GM10266 (cell line): ENCODE results near the gene PPP3R2.

Source experiments
- DNase-seq: peaks from one replicate; pipeline ENCODE4 v3.0.0; 2012; ENCODE audit errors: extremely low spot score
- TF ChIP-seq, protein P1 (sequence below): IDR thresholded peaks from 2 replicates; pipeline ENCODE4 v1.5.1; 2012; ENCODE audit warnings: mild to moderate bottlenecking, low read depth; ENCODE audit not compliant: control insufficient read depth, insufficient read depth; ENCODE audit errors: missing control alignments

PPP3R2 gene

DNA sequence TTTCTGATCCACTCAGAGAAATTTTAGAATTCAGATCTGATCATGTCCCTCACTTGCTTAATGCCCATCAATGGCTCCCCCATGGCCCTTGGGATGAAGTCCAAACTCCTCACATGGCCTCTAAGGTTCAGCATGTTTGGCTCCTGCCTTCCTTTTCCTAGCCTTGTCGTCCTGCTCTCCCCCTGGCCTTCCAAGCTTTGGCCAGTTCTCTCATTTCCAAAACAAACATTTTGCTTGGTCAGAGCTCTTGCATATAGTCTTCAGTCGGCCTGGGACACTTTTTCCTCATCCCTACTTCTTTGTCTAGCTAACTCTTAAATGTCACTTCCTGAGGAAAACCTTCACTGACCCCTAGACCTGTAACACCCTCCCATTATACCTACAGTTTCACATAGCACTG, 37.1 kb upstream of the PPP3R2 start:
- no peak for DNase-seq
- TF ChIP-seq, protein P1, sequence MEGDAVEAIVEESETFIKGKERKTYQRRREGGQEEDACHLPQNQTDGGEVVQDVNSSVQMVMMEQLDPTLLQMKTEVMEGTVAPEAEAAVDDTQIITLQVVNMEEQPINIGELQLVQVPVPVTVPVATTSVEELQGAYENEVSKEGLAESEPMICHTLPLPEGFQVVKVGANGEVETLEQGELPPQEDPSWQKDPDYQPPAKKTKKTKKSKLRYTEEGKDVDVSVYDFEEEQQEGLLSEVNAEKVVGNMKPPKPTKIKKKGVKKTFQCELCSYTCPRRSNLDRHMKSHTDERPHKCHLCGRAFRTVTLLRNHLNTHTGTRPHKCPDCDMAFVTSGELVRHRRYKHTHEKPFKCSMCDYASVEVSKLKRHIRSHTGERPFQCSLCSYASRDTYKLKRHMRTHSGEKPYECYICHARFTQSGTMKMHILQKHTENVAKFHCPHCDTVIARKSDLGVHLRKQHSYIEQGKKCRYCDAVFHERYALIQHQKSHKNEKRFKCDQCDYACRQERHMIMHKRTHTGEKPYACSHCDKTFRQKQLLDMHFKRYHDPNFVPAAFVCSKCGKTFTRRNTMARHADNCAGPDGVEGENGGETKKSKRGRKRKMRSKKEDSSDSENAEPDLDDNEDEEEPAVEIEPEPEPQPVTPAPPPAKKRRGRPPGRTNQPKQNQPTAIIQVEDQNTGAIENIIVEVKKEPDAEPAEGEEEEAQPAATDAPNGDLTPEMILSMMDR: no peak

DNA sequence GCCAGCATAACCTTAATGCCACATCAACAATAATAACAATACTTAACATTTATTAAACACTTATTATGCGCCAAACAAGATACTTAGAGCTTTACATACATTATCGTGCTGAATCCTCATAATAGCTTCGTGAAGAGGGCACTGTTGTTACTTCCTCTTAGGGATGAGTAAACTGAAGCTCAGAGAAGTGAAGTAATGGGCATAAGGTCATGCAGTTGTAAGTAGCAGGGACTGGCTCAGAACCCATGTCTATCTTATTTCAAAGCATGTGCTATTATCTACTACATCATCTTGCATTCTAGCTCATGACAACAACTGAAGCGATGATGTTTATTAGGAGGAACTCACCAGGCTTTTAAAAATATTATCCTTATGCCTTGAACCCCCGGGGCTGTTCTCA, 34.9 kb upstream of the PPP3R2 start:
- no peak for DNase-seq
- TF ChIP-seq, protein P1: no peak

DNA sequence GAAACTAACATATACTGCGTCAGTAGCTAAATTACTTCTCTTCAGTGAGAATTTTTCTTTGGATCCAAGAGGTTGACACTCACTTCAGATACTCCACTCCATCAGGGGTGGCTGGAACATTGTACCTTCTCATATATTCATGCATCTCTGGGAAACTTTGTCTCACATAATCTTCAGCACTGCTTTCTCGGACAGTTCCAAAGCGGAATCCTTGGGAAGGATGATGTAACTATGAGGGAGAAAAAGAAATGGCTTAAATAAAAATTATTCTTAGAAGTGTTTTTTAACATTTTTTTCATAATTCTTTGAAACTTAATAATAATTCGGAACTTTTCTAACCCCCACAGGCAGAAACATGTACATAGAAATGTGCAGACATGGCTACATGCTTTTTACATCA, 33.4 kb upstream of the PPP3R2 start:
- DNase-seq: no peak
- TF ChIP-seq, protein P1: no peak

DNA sequence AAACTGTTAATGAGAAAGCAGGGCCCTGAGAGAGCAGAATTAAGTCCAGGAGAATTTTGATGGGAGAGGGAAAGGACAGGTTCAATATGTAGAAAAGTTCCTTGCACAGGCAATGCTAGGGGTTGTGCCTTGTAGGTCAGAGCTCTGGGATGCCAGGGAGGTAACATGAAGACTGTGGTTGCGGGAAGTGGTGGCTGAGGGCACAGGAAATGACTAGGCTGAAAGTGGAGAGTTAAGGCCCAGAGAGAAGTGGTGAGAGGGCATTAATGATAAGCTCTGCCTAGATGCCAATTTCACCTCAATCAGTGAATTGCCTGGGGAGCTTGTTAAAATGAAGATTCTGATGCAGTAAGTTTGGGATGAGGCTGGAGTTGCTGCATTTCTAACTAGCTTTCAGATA, 31.5 kb upstream of the PPP3R2 start:
- DNase-seq: no peak
- TF ChIP-seq, protein P1: no peak

DNA sequence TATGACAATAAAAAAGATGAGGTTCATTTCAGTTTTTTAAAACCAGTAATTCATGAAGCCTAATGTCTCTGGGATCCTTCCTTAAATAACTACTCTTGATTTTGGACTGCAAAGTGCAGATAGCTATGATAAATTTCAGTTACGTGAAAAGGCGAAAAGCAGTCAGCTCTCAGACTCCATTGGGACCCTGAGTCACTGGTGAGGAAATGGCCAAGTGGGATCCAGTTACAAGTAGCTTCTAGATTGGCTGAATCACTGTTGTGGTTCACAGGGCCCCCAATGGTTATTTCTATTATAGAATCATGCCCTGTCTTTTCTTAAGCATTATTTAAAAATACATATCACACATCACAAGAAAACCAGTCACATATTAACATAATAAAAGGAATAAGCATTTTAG, 31.1 kb upstream of the PPP3R2 start:
- no peak for DNase-seq
- TF ChIP-seq, protein P1: no peak

DNA sequence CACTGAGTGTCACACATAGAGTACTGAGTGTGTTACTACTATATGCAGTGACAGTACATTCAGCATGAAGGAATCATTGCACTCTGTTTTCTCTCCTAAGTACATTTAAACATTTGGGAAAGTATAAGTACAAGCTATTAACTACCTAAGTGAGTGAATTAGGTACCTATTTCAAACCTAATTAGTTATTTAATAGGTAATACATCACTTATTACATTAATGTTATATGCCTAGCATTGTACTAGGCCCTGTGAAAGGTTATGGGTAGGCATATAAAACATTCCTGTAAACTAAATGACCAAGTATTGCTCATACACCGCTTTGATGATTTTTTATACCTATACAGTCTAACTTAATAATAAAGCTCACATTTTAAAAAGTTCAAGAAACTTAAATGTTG, 25.7 kb upstream of the PPP3R2 start:
- DNase-seq: no peak

DNA sequence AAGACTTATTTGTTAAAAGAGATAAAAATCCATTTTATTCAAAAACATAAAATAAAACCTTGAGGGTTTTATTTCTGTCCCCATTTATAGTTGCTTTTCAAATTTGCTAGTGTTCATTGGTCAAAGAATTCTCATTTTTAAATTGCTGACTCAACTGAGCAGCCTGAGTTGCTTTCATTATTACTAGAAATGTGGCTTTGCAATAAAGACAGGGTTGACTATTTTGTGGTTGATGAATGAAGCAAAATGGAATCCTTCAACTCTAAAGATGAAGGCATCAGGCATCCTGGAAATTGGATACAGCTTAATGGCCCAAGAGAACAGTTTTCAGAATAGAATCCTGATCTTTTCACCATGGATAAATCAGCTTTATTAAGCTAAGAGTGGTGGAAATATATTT, 23.9 kb upstream of the PPP3R2 start:
- TF ChIP-seq, protein P1: no peak
- DNase-seq: no peak

More for the DNA sequence above, 25.7 kb upstream of the PPP3R2 start:
- TF ChIP-seq, protein P1: no peak
